GM21825 (cell line): ENCODE measurements around the gene DDX6.
"Not testable (repeated sequence)": the region's sequence is repeated elsewhere in the genome, so short reads cannot be mapped to it uniquely, and the experiment has no call there.

Experiments used
- ATAC-seq: cut with Tn5 transposase; IDR thresholded peaks from one replicate; pipeline ENCODE4 v1.9.1; 2021; ENCODE audit warnings: mild to moderate bottlenecking, moderate library complexity; ENCODE audit not compliant: unreplicated experiment

The DDX6 gene

GRCh38 chr11:118791111-118791960 lies at the start of gene DDX6:
TSS of gene DDX6 (minus strand) at chr11:118791164. CDS start at chr11:118786251, 4,913 bp downstream.
- peak; percentile 47 for ATAC-seq

GRCh38 chr11:118838905-118839553 lies 48.1 kb upstream of the DDX6 start:
- ATAC-seq = peak; percentile 66

GRCh38 chr11:118837868-118838267 lies 46.9 kb upstream of the DDX6 start:
- no peak for ATAC-seq

GRCh38 chr11:118834427-118835028 lies 43.6 kb upstream of the DDX6 start:
- no peak for ATAC-seq

GRCh38 chr11:118827118-118827517 lies 36.2 kb upstream of the DDX6 start:
- ATAC-seq = no peak

GRCh38 chr11:118822936-118823510 lies 32.1 kb upstream of the DDX6 start:
- ATAC-seq = not testable (repeated sequence)

GRCh38 chr11:118820412-118821357 lies 29.7 kb upstream of the DDX6 start:
- peak; percentile 91 for ATAC-seq

GRCh38 chr11:118820025-118820379 lies 29.0 kb upstream of the DDX6 start:
- ATAC-seq = not testable (repeated sequence)

GRCh38 chr11:118819334-118820024 lies 28.5 kb upstream of the DDX6 start:
- no peak for ATAC-seq

- no peak for ATAC-seq
These were observed 27.2 kb upstream of the DDX6 start for GRCh38 chr11:118818130-118818529.

- no peak for ATAC-seq
These were observed 22.6 kb upstream of the DDX6 start for GRCh38 chr11:118813551-118813950.

- no peak for ATAC-seq
These were observed 21.5 kb upstream of the DDX6 start for GRCh38 chr11:118812485-118812884.

GRCh38 chr11:118807800-118808778 lies 17.1 kb upstream of the DDX6 start:
- ATAC-seq = no peak

GRCh38 chr11:118806400-118806799 lies 15.4 kb upstream of the DDX6 start:
- no peak for ATAC-seq

GRCh38 chr11:118804094-118804493 lies 13.1 kb upstream of the DDX6 start:
- ATAC-seq = no peak

GRCh38 chr11:118799372-118799771 lies 8.4 kb upstream of the DDX6 start:
- ATAC-seq = no peak

- ATAC-seq = no peak
These were observed 6.5 kb upstream of the DDX6 start for GRCh38 chr11:118797510-118797909.

GRCh38 chr11:118792570-118793124 lies 1.7 kb upstream of the DDX6 start:
- ATAC-seq = peak; percentile 62
